Stimulated activated CD4-positive, alpha-beta T cell treated with anti-CD3 and anti-CD28 coated beads, Interleukin-15, amount 100 ng/mL, for 24 hours (primary cell): ENCODE measurements around the gene ACSL1.

Experiments
- DNase-seq: peaks from one replicate; pipeline ENCODE4 v3.0.0-alpha.2; 2020

The ACSL1 gene

DNA sequence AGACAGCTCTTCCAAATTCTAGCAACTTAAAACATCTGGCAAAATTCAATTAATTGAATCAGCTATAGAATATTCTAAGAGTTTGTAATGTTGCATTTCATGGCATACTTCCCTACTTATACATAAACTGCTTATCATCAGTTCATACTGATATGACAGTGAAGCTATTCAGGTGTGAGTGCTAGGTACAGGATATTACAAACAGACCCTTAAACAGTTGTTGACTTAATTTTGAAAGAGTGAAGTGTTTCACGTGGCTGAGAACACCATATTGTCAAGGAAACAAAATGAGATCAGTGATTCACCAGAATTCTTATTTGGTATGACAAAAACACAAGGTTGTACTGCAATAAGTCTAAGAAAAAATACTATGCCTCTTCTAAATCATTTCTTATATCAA, 119.3 kb downstream of the ACSL1 start:
- no peak for DNase-seq

DNA sequence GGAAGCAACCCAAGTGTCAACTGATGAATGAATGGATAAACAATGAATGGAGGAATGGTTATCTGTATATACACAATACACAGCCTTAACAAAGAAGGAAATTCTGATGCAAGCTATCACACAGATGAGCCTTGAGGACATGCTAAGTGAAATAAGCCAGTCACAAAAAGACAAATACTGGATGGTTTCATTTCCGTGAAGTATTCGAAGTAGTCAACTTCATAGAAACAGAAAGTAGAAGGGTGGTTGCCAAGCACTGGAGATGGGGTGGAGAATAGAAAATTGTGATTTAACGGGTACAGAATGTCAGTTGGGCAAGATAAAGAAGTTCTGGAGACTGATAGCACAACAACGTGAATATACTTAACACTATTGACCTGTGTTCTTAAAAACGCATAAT, 120.1 kb downstream of the ACSL1 start:
- no peak for DNase-seq
